Transverse colon (tissue), 4 donors: ENCODE measurements around the gene PSG2.
"Not testable (repeated sequence)": the region's sequence is repeated elsewhere in the genome, so short reads cannot be mapped to it uniquely, and the experiment has no call there.

Experiments
- CTCF ChIP-seq, 5 experiments: fragments of 200-600 bp in 3 of 5; fragments of 450-650 bp in 2 of 5; sonication (generic) in 3 of 5; IDR thresholded peaks; 1 replicate in 2 of 5; 2 replicates in 3 of 5; pipeline ENCODE4 v1.5.1; 2016 to 2017; ENCODE audit warnings: antibody characterized with exemption in 5 of 5, inconsistent platforms in 3 of 5, mild to moderate bottlenecking in 2 of 5, moderate library complexity in 1 of 5
- EP300 ChIP-seq: sonication (generic); formaldehyde crosslinking; IDR thresholded peaks from one replicate; pipeline ENCODE4 v1.6.1; 2017; ENCODE audit warnings: antibody characterized with exemption, low read depth
- POLR2A ChIP-seq: fragments of 450-650 bp; IDR thresholded peaks from one replicate; pipeline ENCODE4 v1.6.1; 2016; ENCODE audit warnings: antibody characterized with exemption, mild to moderate bottlenecking, moderate library complexity
- POLR2AphosphoS5 ChIP-seq, 3 donors: sonication (generic); formaldehyde crosslinking; IDR thresholded peaks; one replicate each; pipeline ENCODE4 v1.6.1; 2016; ENCODE audit warnings: antibody characterized with exemption in 3 of 3

GRCh38 chr19:43107401-43107800, 24.9 kb upstream of the PSG2 start:
- not testable (repeated sequence) for TF ChIP-seq POLR2A; EP300; CTCF (IDR thresholded peaks at IDR 0.05)
- TF ChIP-seq POLR2AphosphoS5 (IDR thresholded peaks at IDR 0.05), result peak; percentile 28 to 90 (median 67)
